Heart left ventricle (tissue), 16 donors: ENCODE results near the gene PLXNB1. TPM values are rescaled to one million over a fixed set of nuclear protein-coding genes. Genes with fewer than 3 reads are reported as not detected.

ENCODE experiments used
- ATAC-seq, 4 donors: fragments of 200-7000 bp; cut with Tn5 transposase; one replicate each; pipeline ENCODE4 v1.9.1; 2020 to 2022; ENCODE audit warnings: moderate library complexity in 4 of 4, mild to moderate bottlenecking in 3 of 4, moderate number of reproducible peaks in 1 of 4
- DNase-seq, 5 donors: peaks; one replicate each; pipeline ENCODE4 v3.0.0-alpha.2; 2020
- H3K27ac ChIP-seq, 12 donors: fragments of 200-600 bp; sonication (generic) in 4 of 12; one replicate each; pipeline versions ENCODE4 v1.5.0 to v1.8.0; 2016 to 2022; ENCODE audit warnings: mild to moderate bottlenecking in 2 of 12
- H3K27me3 ChIP-seq, 9 donors: fragments of 200-600 bp; sonication (generic) in 2 of 9; one replicate each; pipeline versions ENCODE4 v1.5.1 to v1.8.0; 2016 to 2022; ENCODE audit warnings: mild to moderate bottlenecking in 3 of 9
- H3K36me3 ChIP-seq, 9 donors: fragments of 200-600 bp; sonication (generic) in 2 of 9; one replicate each; pipeline versions ENCODE4 v1.5.0 to v1.8.0; 2018 to 2022; ENCODE audit warnings: mild to moderate bottlenecking in 2 of 9
- H3K4me1 ChIP-seq, 12 donors: fragments of 200-600 bp; sonication (generic) in 4 of 12; one replicate each; pipeline versions ENCODE4 v1.5.0 to v1.8.0; 2016 to 2022; ENCODE audit warnings: mild to moderate bottlenecking in 3 of 12
- H3K4me3 ChIP-seq, 12 donors: fragments of 200-600 bp; sonication (generic) in 4 of 12; one replicate each; pipeline versions ENCODE4 v1.5.0 to v1.8.0; 2017 to 2022; ENCODE audit warnings: mild to moderate bottlenecking in 9 of 12, moderate library complexity in 4 of 12
- H3K9me3 ChIP-seq, 12 donors: fragments of 200-600 bp; sonication (generic) in 4 of 12; one replicate each; pipeline versions ENCODE4 v1.5.0 to v1.8.0; 2016 to 2022; ENCODE audit warnings: mild to moderate bottlenecking in 1 of 12
- POLR2A ChIP-seq, 2 donors: fragments of 450-650 bp; IDR thresholded peaks; one replicate each; pipeline ENCODE4 v1.6.1; 2017; ENCODE audit warnings: antibody characterized with exemption in 2 of 2, mild to moderate bottlenecking in 2 of 2, moderate library complexity in 2 of 2
- WGBS, 4 donors: extraction: QIAGEN DNeasy Blood & Tissue Kit in 2 of 4; methylation state at CpG; one replicate each; pipeline versions ENCODE4 v1.1.5 to v1.1.7; 2013 to 2018; 5-methylcytosine and 5-hydroxymethylcytosine counted together
- intact Hi-C, 10 donors: fragments of 100-400 bp; cut with DNase I; formaldehyde crosslinking; loops; one replicate each; pipeline versions ENCODE4 v1.11.1 to v1.14.2; 2022
- polyA plus RNA-seq, 2 donors: library from polyadenylated mRNA; stranded (reverse); fragments of 200-250 nt; gene quantifications; one replicate each; pipeline ENCODE4 v1.2.3, GENCODE V29; 2013
- total RNA-seq, 9 donors: library from RNA; depleted of rRNA in 2 of 9; stranded (reverse); fragments of >200 nt in 2 of 9; fragmentation: NEBNext Ultra II Directional in 3 of 9; extraction: Animal tissue kit (Norgen Biotek cat#: 25700) in 3 of 9; gene quantifications; one replicate each; pipeline versions ENCODE4 v1.1.0 to v1.2.4, GENCODE V29; 2016 to 2023
- TF ChIP-seq, protein P1 (sequence below), 12 donors: fragments of 200-600 bp; sonication (generic) in 4 of 12; IDR thresholded peaks; one replicate each; pipeline versions ENCODE4 v1.5.0 to v1.8.0; 2018 to 2022; ENCODE audit warnings: antibody characterized with exemption in 12 of 12, mild to moderate bottlenecking in 5 of 12
- donor health status: ischemic (EF 13 %, LVEDD 7.1; RV severe dilation, severe dysfunction).
- donor health status: healthy with polysubstance abuse.
- donor health status: DM: no; HTN: yes; CAD: no.
- donor health status: DM: no; HTN: no; CAD: no.
- donor health status: ischemic (EF 25% LVEDD 6.9; RV normal size, moderate dysfunction).
- donor health status: ischemic (EF 25% LVEDD 5.7; RV mildly dilated, moderate dysfunction).
- donor health status: healthy.
- donor health status: DM: yes; HTN: yes; CAD: no.
- donor health status: ischemic (EF 35%, LVEDD 5.7; RV mildly dilated, moderate dysfunction).
- donor health status: nonischemic (EF 11% LVEDD 7.7; RV severe dilation, severe dysfunction).
- donor health status: DM: yes; HTN: yes; CAD: no.
- donor health status: PGD.
- donor health status: ischemic (EF 29% LVEDD 5.4; RV normal size, mild dysfunction).
- donor health status: nonischemic (EF 23%, LVEDD 6.1; RV moderate dilation, normal function).

The PLXNB1 gene
- total and polyA plus RNA-seq, 11 donors = 28.0 to 71.8 (median 46.4) TPM

DNA sequence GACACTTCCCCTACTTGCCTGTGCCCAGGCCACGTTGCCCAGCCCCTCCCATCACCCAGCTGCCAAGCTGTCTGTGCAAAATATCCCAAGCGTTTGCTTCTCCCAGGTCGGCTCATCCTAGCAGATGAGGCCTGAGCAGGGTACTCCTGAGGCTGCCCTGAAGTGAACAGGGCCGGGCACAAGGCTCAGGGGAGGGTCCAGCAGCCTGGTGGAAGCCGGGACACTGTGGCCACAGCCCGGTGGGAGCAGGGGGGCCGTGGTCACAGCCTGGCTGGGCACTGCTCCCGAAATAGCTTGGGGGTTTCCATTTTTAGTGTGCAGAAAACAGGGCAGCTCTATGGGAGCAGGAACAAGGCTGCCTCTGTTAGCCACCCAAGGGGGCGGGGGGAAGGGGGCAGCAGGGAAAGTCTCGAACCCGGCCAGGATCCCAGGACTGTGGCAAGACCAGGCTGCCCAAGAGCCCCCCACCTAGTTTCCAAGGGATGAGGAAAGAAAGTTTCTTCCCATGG is 3.4 kb downstream of the PLXNB1 start:
- H3K27ac ChIP-seq = peak overlapping the region; percentile 77 to 94 (median 89)
- intact Hi-C loops = no loop called here
- H3K36me3 ChIP-seq = peaks cover 0 to 3% (median 0%) of the 10 kb centered on the region in 9 donors
- DNase-seq (peak; percentile 49 to 78 (median 65)), ATAC-seq (peak; percentile 61 to 84 (median 76))
- no peaks in the 10 kb centered on the region for H3K9me3 ChIP-seq
- 38 to 55% (median 46%) methylated on average over 11 of the region's 11 CpGs for WGBS, 4 donors
- peak in 1 of 2 donors; percentile 24 for TF ChIP-seq POLR2A (IDR thresholded peaks at IDR 0.05)
- TF ChIP-seq, protein P1, sequence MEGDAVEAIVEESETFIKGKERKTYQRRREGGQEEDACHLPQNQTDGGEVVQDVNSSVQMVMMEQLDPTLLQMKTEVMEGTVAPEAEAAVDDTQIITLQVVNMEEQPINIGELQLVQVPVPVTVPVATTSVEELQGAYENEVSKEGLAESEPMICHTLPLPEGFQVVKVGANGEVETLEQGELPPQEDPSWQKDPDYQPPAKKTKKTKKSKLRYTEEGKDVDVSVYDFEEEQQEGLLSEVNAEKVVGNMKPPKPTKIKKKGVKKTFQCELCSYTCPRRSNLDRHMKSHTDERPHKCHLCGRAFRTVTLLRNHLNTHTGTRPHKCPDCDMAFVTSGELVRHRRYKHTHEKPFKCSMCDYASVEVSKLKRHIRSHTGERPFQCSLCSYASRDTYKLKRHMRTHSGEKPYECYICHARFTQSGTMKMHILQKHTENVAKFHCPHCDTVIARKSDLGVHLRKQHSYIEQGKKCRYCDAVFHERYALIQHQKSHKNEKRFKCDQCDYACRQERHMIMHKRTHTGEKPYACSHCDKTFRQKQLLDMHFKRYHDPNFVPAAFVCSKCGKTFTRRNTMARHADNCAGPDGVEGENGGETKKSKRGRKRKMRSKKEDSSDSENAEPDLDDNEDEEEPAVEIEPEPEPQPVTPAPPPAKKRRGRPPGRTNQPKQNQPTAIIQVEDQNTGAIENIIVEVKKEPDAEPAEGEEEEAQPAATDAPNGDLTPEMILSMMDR (IDR thresholded peaks at IDR 0.05) = no peak
- no peaks in the 10 kb centered on the region for H3K27me3 ChIP-seq
- H3K4me3 ChIP-seq = peak overlapping the region in 6 of 12 donors; percentile 7 to 84 (median 48)
- H3K4me1 ChIP-seq = peaks cover 4 to 85% (median 41%) of the 10 kb centered on the region in 12 donors

DNA sequence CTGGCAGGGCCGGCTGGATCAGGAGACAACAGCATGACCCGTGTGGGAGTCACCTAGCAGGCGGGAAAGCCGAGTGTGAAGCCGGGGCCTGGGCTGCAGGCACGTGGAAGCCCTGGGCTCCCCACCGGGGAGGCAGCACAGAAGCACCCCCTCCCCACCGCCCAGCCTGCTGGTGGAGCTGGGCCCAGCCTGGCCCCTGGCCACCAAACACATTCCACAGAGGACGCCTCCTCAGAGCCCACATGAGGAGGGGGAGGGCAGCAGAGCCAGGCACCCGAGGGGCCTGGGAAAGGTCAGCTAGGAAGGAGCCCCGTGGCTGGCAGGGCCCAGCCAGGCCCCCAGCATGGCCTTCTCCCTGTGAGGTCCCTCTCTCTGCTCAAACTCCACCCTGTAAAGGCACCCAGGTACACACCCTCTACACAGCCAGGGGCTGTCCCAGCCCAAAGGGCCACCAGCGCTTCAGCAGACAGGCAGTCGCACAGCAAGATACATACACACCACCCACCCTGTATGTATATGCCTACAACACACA is 4.5 kb downstream of the PLXNB1 start:
- Histone ChIP-seq H3K27ac (peak overlapping the region; percentile 55 to 94 (median 89)), H3K9me3 (no peaks in the 10 kb centered on the region), H3K4me3 (no peak overlapping the region), H3K4me1 (peaks cover 4 to 86% (median 40%) of the 10 kb centered on the region in 12 donors), H3K27me3 (no peaks in the 10 kb centered on the region), H3K36me3 (peaks cover 0 to 6% (median 0%) of the 10 kb centered on the region in 9 donors)
- ATAC-seq (peak; percentile 28 to 63 (median 32)), DNase-seq (peak; percentile 53 to 77 (median 63))
- 41 to 49% (median 44%) methylated on average over 7 to 13 of the region's 13 CpGs for WGBS, 4 donors
- intact Hi-C loops = no loop called here
- TF ChIP-seq POLR2A (IDR thresholded peaks at IDR 0.05) = no peak
- TF ChIP-seq, protein P1 (IDR thresholded peaks at IDR 0.05) = no peak

DNA sequence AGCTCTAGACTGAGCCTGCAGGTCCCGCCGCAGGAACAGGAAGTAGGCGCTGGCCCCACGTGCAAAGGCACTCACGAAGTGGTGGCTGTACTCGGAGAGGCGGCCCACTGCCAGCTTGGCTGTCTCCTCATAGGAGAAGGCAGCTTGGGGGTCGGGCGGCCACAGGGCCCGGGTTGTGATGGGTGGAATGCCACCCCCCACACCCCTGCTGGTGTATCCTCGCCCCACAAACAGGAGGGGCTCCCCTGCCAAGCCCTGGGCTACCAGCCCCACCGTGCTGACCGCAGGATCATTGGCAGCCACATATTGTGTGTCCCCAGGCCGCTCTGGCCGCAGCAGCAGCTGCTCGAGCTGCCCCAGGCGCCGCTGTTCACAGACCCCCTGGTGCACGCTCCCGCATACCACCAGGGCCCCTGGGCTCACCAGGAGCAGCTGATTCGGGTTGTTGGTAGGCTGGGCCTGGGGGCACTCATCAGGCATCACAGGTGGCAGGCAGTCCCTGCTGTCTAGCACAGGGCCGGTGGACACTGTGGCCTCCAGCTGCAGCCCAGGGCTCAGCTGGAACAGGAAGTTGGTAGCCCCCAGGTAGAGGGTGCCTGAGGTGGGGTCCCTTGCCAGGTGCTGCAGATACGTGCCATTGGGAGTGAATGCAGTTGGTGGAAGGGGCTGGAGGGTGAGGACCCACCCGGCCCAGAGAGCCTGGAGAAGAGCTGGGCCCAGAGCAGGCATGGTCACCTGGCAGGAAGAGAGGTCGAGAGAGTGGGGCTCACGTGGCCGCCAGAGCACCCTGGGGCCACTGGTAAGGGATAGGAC is 5.8 kb downstream of the PLXNB1 start:
- intact Hi-C loops = no loop called here
- H3K27me3 ChIP-seq = no peaks in the 10 kb centered on the region
- peak in 1 of 5 donors; percentile 64 for DNase-seq
- peak overlapping the region in 5 of 12 donors; percentile 85 to 94 (median 91) for H3K27ac ChIP-seq
- no peak overlapping the region for H3K4me3 ChIP-seq
- WGBS, 4 donors = 78 to 88% (median 84%) methylated on average over 14 to 27 of the region's 27 CpGs
- peaks cover 0 to 18% (median 0%) of the 10 kb centered on the region in 9 donors for H3K36me3 ChIP-seq
- no peak for TF ChIP-seq POLR2A (IDR thresholded peaks at IDR 0.05)
- TF ChIP-seq, protein P1 (IDR thresholded peaks at IDR 0.05) = no peak
- peaks cover 4 to 77% (median 33%) of the 10 kb centered on the region in 12 donors for H3K4me1 ChIP-seq
- ATAC-seq = no peak
- no peaks in the 10 kb centered on the region for H3K9me3 ChIP-seq
